HL-60/S4 treated with phorbol 12-myristate 13-acetate at 8.2 ng/mL for 4 days and 3 days (cell line): ENCODE results near the gene RSPO3.
"Not testable (repeated sequence)": the region's sequence is repeated elsewhere in the genome, so short reads cannot be mapped to it uniquely, and the experiment has no call there.

Source experiments
- in situ Hi-C: fragments of 300-500 bp; cut with MboI; formaldehyde crosslinking; loops from 2 replicates; pipeline ENCODE4 v1.15.0; 2022; ENCODE audit warnings: low sequenced_read_pairs

RSPO3 gene

GRCh38 chr6:127118298-127119101 is at the start of gene RSPO3:
TSS of gene RSPO3 (plus strand) at chr6:127118671. CDS start at chr6:127119193, 522 bp downstream.
- in situ Hi-C loops = no loop called here

GRCh38 chr6:127069659-127070279 is 48.7 kb upstream of the RSPO3 start:
- in situ Hi-C loops = no loop called here

DNA sequence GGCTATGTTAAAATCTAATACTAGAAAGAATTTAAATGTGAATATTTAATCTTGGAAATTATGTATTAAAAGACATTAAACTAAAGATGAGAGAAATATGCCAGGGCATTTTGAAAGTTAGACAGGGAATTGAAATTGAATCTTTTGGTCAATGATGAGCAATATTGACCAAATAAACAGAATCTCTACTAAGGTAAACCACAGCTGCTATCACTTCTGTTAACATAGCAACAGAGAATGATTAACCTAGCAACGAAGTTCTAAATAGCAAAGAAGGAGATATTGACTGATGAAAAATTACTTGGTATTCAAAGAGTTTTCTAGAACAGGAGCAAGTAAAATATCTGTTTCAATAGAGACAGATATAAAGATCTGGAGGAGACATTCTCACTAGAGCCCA is 45.2 kb upstream of the RSPO3 start:
- in situ Hi-C loops = no loop called here

DNA sequence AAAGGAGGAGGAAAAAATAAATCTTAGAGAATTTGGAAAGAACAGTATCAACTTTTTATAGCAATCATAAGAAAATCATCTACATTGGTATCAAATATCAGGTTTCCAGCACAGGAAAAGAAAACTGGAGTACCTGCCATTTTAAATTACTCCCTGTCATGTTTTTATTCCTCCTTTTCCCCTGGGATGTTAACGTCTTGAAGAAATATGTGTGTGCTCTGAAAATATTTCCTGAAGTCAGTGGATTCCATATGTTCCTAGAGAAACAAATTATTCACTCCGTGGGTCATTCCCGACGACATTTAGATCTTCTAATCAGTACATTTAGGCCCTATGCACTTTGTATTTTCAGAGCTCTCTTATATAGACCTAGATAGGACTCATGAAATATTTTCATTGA is 42.0 kb upstream of the RSPO3 start:
- in situ Hi-C loops = no loop called here

DNA sequence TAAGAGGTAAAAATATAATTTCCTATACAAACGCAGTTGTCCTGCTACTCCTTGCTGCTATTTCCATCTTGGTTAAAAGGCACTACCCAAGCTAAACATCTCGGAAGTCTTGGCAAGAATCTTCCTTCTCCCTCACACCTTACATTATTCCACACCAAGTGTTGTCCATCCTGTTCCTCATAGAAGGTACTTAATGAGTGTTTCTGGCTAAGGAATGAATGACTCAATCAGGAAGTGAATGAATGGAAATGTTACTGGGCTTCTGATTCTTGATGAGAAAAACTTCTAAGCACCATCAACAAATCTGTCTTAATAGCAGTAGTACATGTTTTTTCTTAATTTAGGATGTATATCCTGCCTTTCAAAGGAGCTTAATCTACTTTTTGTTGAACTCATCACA is 40.6 kb upstream of the RSPO3 start:
- in situ Hi-C loops = no loop called here

DNA sequence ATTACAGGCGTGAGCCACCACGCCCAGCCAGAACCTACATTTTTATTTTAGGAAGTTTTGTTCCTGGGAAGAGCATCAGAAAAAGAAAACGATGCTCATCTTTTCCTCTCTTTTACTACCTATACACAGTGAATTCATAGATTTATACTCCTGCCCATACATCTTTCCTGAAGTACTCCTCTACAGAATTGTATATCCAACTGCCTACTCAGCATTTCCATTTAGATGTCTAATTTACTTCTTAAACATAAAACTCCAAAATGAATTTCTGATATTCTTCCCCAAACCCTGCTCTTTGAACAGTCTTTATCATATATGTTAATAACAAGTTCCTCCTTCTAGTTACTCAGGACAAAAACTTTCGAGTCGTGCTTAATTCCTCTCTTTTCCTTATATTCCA is 39.8 kb upstream of the RSPO3 start:
- in situ Hi-C loops = no loop called here

DNA sequence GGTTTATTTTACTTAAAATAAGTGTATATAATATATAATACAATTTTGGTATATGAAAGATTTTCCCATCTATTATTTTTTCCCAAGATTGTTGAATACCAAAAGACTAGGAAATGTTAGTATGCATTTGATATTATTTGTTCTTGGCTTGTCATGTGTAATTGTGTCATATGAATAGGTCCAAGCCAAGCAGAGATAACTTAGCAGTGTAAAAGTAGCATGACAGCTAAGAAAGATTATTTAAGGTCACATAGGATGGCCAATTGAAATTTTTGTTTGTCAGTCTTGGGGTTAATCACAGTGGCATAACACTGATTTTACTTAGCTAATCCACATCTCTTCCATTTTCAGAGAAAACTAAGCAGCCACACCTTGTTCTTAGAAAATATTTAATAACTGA is 38.8 kb upstream of the RSPO3 start:
- in situ Hi-C loops = no loop called here

- in situ Hi-C loops = no loop called here
Observed at GRCh38 chr6:127080081-127080480, 38.4 kb upstream of the RSPO3 start.

DNA sequence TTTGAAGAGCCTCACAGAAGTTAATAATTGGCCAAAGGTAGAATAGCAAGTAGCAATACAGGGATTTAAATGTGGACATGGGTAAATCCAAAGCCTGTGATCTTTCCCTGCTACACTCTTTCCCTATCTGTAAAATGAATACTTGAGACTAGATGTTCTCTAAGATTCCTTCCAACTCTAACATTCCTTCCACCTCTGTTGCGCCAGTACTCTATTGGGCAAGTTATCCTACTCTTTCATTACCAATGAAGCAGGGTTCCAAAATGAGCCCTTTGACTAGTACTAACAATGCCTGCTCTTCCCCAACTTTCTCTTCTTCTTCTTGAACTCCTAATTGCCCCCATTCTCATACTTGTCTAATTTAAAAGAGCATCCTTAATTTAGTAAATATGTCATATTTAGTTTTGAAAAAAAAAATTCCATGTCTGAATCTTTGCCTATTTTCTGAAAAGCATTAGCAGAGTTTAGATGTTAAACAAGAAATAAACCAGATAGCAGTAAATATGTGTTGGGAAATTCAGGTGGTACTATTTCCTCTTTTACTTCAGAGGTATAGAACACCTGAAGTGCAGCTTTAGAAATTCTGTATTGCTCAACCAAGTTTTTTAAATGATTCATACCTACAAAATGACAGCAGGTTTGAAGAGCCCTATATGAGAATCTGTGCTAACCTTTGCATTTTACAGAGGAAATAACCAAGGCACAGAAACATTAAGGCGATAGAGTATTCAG is 35.1 kb upstream of the RSPO3 start:
- in situ Hi-C loops = no loop called here

DNA sequence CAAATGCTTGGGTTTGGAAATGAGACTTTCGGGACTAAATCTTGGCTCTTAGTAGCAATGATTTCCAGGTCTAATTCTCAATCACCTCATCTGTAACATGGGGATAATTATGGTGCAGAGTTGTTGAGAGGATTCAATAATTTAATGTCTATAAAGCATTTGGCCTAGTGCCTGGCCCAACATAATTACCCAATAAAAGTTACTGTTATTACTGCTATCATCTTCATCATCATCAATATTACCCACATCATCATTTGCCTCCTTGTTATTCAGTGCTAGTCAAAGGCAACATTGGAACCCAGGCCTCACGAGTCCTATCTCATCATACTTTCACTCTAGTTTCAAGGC is 34.5 kb upstream of the RSPO3 start:
- in situ Hi-C loops = no loop called here

GRCh38 chr6:127085181-127085580 is 33.3 kb upstream of the RSPO3 start:
- in situ Hi-C loops = no loop called here

GRCh38 chr6:127090051-127090450 is 28.4 kb upstream of the RSPO3 start:
- in situ Hi-C loops = no loop called here

DNA sequence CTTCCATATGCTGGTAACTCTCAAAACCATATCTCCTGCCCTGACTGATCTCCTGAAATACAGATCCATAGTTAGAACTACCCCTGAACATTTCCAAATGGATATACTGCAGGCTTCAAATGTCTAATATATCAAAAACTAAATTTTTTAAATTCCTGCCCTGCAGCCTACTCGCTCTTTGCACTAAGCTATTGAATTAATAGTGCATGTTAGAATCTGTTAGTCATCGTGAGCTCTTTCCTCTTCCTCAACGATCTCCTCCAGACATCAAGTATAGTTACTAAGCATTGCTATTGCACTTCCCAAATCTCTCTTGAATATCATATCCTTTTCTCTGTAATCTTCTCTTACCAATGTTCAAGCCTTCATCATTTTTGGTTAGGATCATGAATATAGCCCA is 26.0 kb upstream of the RSPO3 start:
- in situ Hi-C loops = no loop called here

DNA sequence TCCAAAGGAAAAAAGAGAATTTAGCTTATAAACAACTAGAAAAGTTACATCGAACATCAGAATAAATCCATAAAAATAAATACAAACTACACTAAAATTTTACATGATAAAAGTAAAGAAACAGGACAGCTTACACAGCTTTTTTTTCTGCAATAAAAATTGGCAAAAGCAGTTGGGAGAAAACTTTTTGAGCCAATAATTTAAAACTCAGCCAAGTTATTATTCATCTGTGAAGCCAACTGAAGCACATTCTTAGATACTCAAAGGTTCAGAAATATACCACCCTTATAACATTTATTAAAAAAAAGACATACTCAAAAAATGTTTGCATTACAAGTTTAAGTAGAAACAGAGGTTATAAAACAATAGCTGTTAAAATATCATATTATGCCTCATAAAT is 23.7 kb upstream of the RSPO3 start:
- in situ Hi-C loops = no loop called here

GRCh38 chr6:127096167-127096566 is 22.3 kb upstream of the RSPO3 start:
- in situ Hi-C loops = no loop called here

GRCh38 chr6:127097442-127097841 is 21.0 kb upstream of the RSPO3 start:
- in situ Hi-C loops = not testable (repeated sequence)

DNA sequence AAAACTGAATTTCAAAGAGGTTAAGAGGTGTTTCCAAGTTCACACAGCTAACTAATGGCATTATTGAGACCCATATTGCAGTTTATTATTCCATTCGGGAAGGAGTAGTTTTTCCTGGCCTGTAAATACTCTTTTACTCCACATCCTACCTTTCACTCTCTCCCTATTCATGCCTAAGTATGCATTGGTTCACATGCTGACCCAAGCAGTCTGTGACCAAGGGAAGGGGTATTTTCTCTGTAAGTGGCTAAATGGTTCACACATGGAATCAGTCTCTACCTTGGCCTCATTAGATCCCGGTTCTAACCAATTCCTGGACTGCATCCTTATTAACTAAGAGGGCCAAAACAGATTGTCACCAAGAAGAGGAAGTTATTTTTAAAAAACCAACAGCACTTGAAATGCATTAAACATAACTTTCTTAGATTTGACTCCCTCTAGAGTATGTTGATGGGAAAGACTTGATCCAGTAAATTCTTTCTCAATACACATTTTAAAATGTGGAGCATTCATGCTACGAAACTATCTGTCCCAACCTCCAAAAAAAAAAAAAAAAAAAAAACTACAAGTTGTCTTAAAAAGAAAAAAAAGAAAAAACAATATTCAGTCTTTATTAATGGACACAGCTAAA is 17.8 kb upstream of the RSPO3 start:
- in situ Hi-C loops = no loop called here

DNA sequence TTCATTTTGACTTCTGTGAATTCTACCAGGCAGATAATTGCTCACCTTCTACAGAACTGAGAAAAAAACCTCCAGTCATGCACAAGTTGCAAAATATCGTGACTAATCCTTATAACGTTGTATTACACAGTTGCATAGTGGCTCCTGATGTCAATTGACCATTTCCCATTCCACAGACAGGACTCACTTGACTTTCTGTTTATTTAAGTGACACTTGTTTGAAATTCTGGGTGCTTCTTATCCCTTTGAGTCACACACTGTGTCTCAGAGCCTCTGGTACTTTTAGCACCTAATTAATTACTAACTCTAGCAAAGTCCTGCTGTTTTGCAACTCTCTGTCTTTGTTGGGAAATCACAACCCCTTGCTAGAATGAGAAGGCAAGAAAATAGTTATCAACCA is 16.2 kb upstream of the RSPO3 start:
- in situ Hi-C loops = no loop called here

- in situ Hi-C loops = no loop called here
Observed at GRCh38 chr6:127102859-127103258, 15.6 kb upstream of the RSPO3 start.

GRCh38 chr6:127103482-127103881 is 15.0 kb upstream of the RSPO3 start:
- in situ Hi-C loops = no loop called here

- in situ Hi-C loops = no loop called here
Observed at GRCh38 chr6:127107916-127108315, 10.6 kb upstream of the RSPO3 start.

- in situ Hi-C loops = no loop called here
Observed at GRCh38 chr6:127110712-127111111, 7.8 kb upstream of the RSPO3 start.
